KBM-7 (cell line): ENCODE measurements around the gene CD46.

Experiments used
- DNase-seq: peaks from one replicate; pipeline ENCODE4 v3.0.0-alpha.2; 2015
- in situ Hi-C: fragments of 300-500 bp; cut with MboI; formaldehyde crosslinking; loops from 2 replicates; pipeline ENCODE4 v1.14.3; 2020; ENCODE audit warnings: low sequenced_read_pairs, low pct_unique_long_range_greater_than_20kb, mixed read lengths

CD46 gene

DNA sequence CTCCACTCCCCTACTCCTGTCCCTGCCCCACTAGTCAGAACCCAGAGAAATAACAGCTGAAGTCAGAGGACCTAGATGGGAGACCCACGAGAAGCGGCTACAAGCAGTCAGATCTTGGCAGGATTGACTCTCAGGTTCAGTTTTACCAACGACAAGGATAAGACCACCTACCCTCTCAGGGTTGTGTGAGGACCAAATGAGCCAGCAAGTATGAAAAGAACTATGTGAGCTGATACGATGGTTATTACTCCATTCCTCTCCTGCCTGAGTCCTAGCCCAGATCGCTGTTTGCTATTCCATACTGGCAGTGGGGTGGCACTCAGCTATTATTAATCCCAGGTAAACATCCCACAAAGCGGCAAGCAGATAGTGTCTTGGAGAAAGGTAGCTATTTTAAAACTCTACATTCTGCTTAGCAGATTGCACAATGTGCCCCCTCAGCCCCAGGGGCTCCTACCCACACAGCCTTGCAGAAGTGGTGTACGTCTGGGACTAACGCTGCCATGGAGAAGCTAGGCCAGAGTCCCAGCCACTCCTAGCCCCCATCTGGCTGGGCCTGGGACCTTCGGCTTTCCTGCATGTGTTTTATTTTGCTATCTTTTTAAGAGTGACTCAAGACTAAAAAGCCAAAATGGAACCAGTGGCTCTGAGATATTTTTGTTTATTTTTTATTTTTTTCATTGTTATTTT lies 58.9 kb downstream of the CD46 start:
- in situ Hi-C loops = no loop called here
- DNase-seq = no peak

DNA sequence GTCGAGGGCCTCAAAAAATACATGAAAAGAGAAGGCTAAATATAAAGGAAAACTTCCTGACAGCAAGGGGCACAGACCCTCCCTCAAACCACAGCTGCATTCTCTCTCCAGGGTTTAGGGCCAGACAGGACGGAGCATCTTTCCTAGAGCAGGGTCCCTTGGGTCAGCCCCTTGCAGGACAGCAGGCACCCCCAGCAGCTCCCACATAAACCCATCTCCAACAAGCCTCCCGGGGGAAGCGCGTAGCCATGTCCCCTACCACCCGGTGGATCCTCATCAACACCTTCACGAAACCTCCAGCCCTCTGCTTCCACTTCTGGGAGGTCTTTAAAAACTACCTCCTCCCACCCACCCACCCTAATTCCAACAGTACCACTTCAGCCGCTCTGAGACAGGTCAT lies 59.5 kb downstream of the CD46 start:
- in situ Hi-C loops = no loop called here
- DNase-seq = no peak

DNA sequence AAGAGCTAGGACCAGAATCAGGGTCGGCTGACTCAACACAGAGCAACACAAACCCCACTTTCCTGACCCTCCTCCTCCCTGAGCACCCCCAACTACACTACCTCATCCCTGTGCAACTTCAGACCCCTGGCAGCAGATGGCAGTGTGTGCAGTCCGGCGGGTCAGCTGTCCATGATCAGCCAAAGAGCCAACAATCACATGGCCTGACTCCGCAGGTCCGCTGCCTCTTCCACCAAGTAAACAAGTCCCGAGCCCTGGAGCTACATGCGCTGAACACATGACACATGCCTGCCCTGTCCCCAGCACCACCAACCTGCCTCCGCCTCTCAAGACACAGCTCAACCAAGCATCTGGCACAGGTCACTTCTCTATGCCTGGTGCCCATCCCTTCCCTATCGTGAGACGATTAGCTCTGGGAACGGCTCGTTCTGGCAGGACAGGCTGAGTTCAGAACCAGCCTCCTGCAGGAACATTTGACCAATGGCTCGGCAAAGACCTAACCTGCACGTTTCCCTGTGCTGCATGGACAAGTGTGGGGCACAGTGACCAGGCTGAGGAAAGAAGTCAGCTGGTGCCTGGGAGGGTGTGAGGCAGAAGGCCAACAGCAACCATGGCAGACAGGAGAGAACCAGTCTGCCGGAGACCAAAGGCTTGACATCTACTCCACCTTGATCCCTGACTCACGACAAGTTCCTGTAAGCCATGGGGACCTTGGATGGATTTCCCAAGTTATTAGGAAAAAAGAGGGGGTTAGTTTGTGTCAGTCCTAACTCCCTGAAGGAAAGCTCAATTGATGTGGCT lies 60.3 kb downstream of the CD46 start:
- no peak for DNase-seq
- in situ Hi-C loops = no loop called here

DNA sequence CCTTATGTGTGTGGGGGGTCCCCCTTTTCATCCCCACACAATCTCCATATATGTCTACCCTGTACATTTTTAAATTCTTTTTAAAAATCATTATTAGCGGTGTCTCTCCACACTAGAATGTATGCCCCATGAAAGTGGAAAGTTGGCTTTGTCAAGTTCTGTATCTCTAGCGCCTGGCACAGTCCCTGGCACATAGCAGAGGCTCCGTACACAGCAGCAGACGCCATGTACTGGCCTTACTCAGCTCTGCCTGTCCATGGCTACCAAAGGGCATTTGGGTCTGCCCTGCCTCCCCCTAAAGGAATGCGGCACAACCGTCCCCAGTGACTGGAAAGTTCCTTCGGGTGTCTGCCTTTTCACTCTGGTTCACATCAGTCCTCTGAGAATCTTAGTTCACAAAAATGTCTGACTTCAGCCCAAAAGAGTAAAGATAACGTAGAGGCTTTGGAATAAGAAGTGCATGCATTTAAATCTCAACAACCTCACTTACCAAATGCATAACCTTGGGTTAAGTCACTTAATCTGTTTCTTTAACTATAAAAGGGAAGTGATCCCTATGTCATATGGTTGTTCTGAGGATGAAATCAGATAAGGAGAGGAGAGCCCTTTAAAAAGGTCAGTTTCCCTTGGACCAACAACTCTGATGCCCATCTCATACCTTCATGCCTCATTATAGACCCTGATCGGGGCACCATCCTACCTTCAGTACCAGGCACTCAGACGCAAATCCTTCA lies 61.1 kb downstream of the CD46 start:
- in situ Hi-C loops = no loop called here
- DNase-seq = no peak

DNA sequence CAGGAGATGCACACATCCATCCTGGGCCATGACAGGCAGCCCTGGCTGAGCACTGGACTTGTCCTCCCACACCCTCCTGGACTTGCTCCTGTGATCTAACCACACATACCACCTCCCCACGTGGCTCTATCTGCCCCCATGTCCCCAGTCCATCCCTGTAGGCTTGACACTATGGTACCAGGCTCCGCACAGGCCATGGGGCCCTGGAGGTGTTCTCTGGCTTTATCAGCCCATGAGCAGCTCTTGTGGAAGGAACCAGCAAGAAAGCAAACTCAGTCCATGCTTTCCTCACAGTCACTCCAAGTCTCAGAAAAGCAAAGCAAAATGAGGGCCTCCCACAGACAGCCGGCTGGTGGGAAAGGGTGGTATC lies 61.6 kb downstream of the CD46 start:
- in situ Hi-C loops = no loop called here
- no peak for DNase-seq

DNA sequence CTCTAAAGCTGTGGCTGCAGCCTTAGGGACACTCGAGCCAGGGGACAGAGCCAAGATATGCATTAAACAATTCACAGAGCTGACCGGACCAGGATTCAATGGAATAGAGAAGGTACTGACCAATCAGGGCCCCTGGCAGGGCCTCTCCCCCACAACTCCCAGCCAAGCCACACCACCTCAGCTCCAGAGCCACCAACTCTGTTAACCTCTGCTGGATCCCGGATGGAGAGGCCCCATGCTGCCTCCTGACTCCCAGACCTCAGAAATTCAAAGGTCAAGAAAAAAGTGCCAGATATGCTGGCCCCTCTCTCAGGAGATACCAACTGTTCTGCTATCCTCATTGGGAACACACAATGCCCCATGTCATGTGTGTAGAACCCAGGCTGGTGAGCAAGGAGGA lies 62.1 kb downstream of the CD46 start:
- in situ Hi-C loops = no loop called here
- no peak for DNase-seq

DNA sequence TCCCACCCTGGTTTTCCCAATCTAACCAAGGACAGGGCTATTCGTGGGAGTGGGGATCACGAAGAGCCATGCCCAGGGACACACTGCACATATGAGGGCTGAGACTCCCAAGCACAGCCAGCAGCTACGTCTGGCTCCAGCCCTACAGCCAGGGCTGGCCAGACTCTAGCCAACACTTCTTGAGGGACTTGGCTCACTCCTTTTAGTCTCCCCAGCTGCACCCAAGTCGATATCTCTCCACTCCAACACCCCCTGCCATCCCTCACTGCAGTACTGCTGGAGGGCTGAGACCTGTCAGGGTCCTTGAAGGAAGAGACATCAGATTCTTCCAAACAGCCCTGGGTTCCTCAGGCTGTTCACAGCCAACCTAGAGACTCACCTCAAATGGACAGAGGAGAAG lies 62.6 kb downstream of the CD46 start:
- in situ Hi-C loops = no loop called here
- DNase-seq = no peak

DNA sequence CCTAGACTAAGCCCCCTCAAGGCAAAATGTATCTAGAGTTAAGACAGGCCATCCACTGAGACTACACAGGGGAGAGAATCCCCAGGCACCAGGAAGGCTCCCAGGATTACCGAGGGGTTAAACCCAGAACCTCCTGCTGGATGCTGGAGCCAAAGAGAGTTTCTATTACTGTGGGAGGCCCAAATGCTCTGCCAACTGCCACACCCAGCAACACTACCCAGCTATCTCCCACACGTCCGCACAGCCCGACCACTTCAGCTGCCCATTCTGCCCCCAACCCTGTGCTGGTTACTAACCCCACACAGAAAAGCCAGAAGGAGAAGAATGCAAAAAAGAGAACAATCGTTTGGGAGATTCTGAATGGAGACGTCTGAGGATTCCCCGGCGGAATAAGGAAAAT lies 63.6 kb downstream of the CD46 start:
- in situ Hi-C loops = no loop called here
- DNase-seq = no peak

DNA sequence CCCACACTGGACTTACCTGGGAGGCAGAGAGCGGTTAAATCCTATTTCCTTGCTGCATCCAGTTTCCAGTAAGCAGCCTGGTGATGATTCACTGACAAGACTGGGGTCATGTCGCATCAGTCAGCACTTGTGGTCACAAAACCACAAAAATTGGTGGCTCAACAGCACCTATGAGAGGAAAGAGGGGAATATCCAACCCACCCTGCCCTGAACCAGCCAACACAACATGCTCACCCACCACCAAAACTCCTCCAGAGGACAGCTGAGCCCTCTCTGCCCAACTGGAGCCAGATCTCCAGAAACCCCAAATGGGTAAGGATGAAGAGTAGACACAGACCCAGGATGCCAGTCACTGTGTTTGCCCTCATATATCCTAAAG lies 64.0 kb downstream of the CD46 start:
- in situ Hi-C loops = no loop called here
- no peak for DNase-seq

DNA sequence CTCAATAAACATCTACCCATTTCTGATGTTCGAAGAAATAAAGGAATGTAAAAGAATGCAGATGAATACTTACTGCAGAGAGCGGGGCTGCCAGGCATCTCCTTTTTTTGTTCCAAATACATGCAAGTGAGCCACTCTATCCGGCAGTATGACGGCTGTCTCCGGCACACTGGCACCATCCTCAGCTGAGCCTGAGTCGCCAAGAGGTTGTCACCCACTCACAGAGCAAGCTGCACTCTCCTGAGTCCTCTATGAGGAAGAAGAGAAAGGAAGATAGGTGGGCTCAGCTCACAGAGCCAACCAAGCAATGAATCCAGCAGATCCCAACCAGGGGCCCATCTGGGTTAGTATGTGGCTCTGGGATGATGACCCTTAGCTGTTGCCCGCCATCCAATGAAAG lies 65.3 kb downstream of the CD46 start:
- in situ Hi-C loops = no loop called here

DNA sequence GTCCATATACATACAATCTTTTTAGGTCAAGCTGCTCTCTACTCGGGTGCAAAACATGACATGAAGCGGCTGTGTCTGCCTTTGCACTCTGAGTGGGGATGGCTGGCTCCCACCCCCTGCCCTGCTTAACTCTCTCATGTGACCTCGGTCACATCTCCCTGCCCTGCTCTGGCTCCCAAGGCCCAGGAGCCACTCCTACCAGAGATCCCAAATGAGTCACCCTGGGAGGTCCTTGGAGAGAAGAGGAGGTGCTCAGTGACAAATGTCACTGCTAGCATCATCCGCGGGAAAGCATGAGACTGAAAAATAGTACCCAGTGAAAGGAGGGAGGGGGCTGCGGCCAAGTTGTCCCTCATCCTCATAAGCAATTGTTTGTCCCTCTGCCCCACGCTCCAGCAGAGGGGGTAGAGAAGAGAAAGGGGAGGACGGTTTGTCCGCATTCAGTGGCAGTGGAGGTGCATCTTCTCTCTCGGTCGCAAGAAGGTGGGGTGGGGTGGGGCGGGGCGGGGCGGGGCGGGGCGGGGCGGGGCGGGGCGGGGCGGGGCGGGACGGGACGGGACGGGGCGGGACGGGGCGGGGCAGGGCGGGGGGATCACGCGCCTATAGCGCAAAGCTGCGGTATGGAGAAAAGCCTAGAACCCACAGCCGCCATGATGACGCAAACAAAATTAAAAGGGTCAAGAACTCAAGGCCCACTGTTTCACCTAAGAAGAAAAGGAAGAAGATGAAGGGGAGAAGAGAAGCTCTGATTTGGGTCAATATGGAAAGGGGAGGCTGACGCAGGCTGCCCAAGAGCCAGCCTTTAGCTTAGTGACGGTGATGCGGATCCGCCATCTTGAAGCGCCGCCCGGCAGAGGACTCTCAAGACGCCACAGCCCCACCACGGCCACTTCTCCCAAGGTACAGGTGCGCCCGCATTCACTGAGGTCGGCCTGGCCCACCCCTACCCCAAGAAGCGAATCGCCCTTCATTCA lies 66.2 kb downstream of the CD46 start:
- DNase-seq = no peak
- in situ Hi-C loops = no loop called here

More for the DNA sequence above, 65.3 kb downstream of the CD46 start:
- DNase-seq = no peak

DNA sequence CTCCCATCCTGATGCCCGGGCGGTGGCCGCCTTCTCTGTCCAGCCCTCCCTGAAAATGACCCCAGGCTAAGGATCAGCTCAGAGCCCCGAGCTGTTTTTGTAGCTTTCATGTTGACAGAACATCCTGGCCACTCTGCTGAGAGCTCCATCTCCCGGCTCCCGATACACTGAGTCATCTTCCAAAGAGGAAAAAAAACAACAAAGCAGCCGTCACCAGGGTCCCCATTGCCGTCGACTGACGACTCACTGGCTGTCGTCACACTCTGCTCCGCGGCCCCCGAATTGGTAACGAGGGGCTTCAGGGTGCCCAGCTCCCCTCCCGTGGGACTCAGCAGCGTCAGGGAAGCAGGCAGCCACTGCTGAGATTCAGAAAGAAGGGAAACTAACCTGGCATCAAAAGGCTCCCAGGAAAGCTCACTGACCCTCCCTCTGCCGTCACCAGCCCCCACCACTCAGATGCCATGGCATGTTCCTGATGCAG lies 67.2 kb downstream of the CD46 start:
- in situ Hi-C loops = no loop called here

DNA sequence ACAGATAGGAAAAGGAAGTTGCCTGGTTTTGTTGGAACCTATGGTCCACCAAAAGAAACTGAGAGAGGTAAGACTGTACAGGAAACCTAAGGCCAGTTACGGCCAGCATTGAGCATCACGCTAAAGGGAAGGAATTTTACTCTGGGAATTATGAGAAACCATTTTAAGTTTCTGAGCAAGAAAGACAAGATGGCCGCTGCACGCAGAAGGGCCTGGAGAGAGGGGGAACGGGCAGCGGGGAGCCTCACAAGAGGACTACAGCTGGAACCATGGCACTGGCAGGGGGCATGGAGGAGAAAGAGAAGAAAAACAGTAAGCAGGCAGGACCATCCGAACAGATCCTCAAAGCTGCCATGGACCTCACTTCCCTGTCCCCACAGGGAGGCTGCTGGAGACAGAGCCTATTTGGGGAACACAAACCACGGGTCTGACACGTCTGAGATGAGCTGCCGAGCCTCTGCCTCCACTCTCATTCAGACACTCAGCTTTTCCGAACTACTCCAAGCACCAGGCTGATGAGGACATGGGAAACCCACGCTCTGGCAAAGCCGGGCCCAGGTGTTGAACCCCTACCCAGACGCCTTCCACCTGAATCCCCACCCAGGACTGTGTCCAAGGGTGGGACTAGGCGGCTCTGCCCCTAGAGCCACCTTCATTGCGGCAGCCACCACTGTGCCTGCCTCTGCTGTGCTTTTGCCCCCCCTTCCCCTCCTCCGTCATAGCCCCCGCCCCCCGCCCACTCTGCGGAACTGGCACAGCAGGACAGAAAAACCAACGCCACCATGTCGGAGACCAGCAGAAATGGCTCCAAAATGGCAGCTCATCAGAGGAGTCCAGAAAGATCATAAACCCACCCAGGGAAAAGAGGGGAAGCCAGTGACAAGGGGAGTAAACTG lies 69.0 kb downstream of the CD46 start:
- DNase-seq = no peak
- in situ Hi-C loops = no loop called here

More for the DNA sequence above, 67.2 kb downstream of the CD46 start:
- no peak for DNase-seq

DNA sequence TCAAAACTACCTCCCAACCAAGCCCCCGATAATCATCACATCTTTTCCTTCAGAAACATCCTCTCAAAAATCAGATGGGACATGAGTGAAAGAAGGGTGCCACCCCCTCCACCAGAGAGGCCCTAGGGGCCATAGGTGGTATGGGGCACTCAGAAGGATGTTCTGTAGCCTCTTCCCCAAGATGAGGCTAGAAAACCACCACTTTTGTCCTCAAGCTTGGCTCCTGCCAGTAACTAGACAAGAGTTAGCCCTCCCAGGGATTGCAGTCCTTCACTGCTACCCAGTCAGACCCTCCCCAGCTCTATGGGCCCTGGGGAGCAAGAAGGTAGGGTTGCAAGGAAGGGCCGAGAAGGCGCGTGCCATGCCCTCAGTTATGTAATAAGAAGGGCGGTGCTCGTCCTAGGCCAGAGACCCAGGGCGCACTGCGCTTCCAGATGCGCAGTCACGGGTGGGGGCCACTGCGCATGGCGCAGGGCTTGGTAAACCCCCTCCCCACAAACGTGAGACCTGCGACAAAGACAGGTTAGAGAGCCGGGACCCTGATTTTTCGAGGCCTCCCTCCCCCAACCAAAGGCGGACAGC lies 69.7 kb downstream of the CD46 start:
- in situ Hi-C loops = no loop called here
- no peak for DNase-seq

DNA sequence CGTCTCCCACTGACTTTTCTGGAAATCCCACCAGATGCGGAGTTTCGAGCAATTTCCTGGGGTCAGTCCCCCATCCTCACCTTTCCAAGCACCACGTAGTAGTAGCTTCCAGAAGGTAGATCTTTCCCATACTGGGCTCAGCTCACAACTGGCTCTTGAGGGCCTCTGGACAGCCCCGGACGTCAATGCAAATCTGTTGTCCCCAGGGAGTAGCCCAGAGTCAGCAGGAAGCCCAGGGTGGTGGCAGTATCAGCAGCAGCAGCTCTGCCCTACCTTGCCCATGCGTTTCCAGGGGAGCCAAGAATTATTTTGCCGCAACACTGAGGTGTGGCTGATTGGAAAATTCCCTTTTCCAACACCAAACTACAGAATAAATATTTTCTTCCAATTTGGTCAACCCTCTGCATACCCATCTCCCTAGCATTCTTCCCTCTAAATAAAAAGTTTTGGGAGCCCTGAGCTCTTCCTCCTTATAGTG lies 70.3 kb downstream of the CD46 start:
- in situ Hi-C loops = no loop called here
- no peak for DNase-seq

DNA sequence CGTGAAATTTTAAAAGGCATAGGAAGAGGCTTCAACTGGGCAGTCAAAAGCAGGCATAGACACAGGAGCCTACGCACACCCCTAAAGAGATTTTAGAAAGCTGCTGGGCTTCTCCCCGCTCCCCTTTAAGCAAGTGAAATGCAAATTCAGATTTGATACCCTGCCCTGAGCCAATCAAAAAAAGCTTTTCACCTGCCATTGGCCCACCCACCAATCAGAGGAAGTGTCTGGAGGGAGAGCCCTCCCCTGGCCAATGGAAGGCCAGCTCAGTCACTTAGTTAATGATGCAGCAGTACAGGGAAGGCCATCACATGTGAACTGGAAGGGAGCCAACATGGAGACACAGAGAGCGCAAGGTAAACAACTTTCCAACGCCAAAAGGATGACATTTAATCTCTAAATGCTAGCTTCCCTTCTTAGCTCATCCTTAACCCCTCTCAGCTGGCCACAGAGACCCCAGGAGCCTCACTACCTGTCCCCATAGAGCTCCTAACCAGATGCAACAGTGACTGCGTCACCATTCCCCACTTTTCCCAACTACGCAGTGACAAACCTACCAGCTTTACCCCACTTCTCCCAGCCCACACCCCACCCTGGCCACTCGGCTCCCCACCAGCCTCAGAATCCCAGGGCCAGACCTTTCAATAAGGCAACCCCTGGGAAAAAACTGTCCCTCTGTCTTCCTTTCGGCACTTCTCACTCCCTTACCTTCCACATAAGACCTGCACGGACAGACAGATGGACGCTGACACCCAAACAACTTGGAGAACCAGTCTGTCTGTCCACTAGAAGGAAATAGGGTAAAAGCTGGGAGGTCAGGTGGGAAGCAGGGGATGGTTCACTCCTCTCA lies 71.0 kb downstream of the CD46 start:
- DNase-seq = no peak
- in situ Hi-C loops = no loop called here

DNA sequence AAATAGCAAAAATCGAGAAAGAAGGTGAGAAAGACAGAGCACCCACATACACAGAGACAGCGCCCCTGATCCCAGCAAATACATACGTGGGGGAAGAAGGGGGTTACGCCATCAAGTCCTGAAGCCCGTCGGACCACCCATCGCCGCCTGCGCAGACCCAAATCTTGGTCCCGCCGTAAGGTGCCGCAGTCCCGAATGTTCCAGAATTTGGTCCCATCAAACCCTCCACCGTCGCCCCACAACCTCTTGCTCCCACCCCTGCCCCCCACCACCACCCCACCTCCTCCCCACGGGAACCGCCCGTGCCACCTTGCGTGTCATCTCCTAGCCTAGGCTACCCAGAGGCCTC lies 71.7 kb downstream of the CD46 start:
- in situ Hi-C loops = no loop called here
- DNase-seq = no peak
